KOPT-K1 (cell line): ENCODE results near the gene ENOX1.

ENCODE experiments used
- H3K27ac ChIP-seq: fragments of 200-600 bp; sonication (generic); 2 replicates; pipeline ENCODE4 v1.5.1; 2016; ENCODE audit warnings: antibody characterized with exemption, mild to moderate bottlenecking, low read depth, low read length; ENCODE audit not compliant: poor library complexity, severe bottlenecking
- H3K36me3 ChIP-seq: fragments of 200-600 bp; sonication (generic); 2 replicates; pipeline ENCODE4 v1.5.1; 2017; ENCODE audit warnings: antibody characterized with exemption, mild to moderate bottlenecking, low read length, moderate library complexity; ENCODE audit not compliant: insufficient read depth
- H3K9me3 ChIP-seq: fragments of 200-600 bp; sonication (generic); 2 replicates; pipeline ENCODE4 v1.5.1; 2017; ENCODE audit warnings: antibody characterized with exemption, low read length, mild to moderate bottlenecking; ENCODE audit not compliant: insufficient read depth, poor library complexity, severe bottlenecking

Gene ENOX1

GRCh38 chr13:43326100-43326499 is 460.7 kb downstream of the ENOX1 start:
- no peak overlapping the region for H3K27ac ChIP-seq
- H3K9me3 ChIP-seq = no peaks in the 10 kb centered on the region
- H3K36me3 ChIP-seq = no peaks in the 10 kb centered on the region

- Histone ChIP-seq H3K9me3 (no peaks in the 10 kb centered on the region), H3K27ac (no peak overlapping the region), H3K36me3 (no peaks in the 10 kb centered on the region)
These were observed 461.1 kb downstream of the ENOX1 start for GRCh38 chr13:43325636-43326035.

- no peak overlapping the region for H3K27ac ChIP-seq
- H3K9me3 ChIP-seq = no peaks in the 10 kb centered on the region
- no peaks in the 10 kb centered on the region for H3K36me3 ChIP-seq
These were observed 462.6 kb downstream of the ENOX1 start for GRCh38 chr13:43324129-43324528.

GRCh38 chr13:43319617-43320444 is 466.9 kb downstream of the ENOX1 start:
- Histone ChIP-seq H3K9me3 (no peaks in the 10 kb centered on the region), H3K27ac (no peak overlapping the region), H3K36me3 (no peaks in the 10 kb centered on the region)

GRCh38 chr13:43316946-43317353 is 469.8 kb downstream of the ENOX1 start:
- Histone ChIP-seq H3K27ac (no peak overlapping the region), H3K36me3 (no peaks in the 10 kb centered on the region), H3K9me3 (no peaks in the 10 kb centered on the region)

- H3K36me3 ChIP-seq = no peaks in the 10 kb centered on the region
- H3K9me3 ChIP-seq = no peaks in the 10 kb centered on the region
- H3K27ac ChIP-seq = no peak overlapping the region
These were observed 470.5 kb downstream of the ENOX1 start for GRCh38 chr13:43316281-43316680.

GRCh38 chr13:43315522-43315921 is 471.2 kb downstream of the ENOX1 start:
- no peaks in the 10 kb centered on the region for H3K36me3 ChIP-seq
- no peak overlapping the region for H3K27ac ChIP-seq
- no peaks in the 10 kb centered on the region for H3K9me3 ChIP-seq

- no peak overlapping the region for H3K27ac ChIP-seq
- H3K36me3 ChIP-seq = no peaks in the 10 kb centered on the region
- H3K9me3 ChIP-seq = no peaks in the 10 kb centered on the region
These were observed 477.5 kb downstream of the ENOX1 start for GRCh38 chr13:43309311-43309710.

- Histone ChIP-seq H3K27ac (no peak overlapping the region), H3K9me3 (no peaks in the 10 kb centered on the region), H3K36me3 (no peaks in the 10 kb centered on the region)
These were observed 478.8 kb downstream of the ENOX1 start for GRCh38 chr13:43307921-43308433.

GRCh38 chr13:43307221-43307920 is 479.4 kb downstream of the ENOX1 start:
- Histone ChIP-seq H3K9me3 (no peaks in the 10 kb centered on the region), H3K36me3 (no peaks in the 10 kb centered on the region), H3K27ac (no peak overlapping the region)

- H3K36me3 ChIP-seq = no peaks in the 10 kb centered on the region
- H3K9me3 ChIP-seq = no peaks in the 10 kb centered on the region
These were observed 480.4 kb downstream of the ENOX1 start for GRCh38 chr13:43306372-43306771.

GRCh38 chr13:43305416-43305815 is 481.4 kb downstream of the ENOX1 start:
- Histone ChIP-seq H3K9me3 (no peaks in the 10 kb centered on the region), H3K36me3 (no peaks in the 10 kb centered on the region), H3K27ac (no peak overlapping the region)

More at GRCh38 chr13:43306372-43306771, 480.4 kb downstream of the ENOX1 start:
- H3K27ac ChIP-seq = no peak overlapping the region

GRCh38 chr13:43304945-43305344 is 481.8 kb downstream of the ENOX1 start:
- H3K27ac ChIP-seq = no peak overlapping the region
- no peaks in the 10 kb centered on the region for H3K9me3 ChIP-seq
- no peaks in the 10 kb centered on the region for H3K36me3 ChIP-seq

- Histone ChIP-seq H3K9me3 (no peaks in the 10 kb centered on the region), H3K36me3 (no peaks in the 10 kb centered on the region), H3K27ac (no peak overlapping the region)
These were observed 482.3 kb downstream of the ENOX1 start for GRCh38 chr13:43304449-43304848.

- Histone ChIP-seq H3K36me3 (no peaks in the 10 kb centered on the region), H3K9me3 (no peaks in the 10 kb centered on the region), H3K27ac (no peak overlapping the region)
These were observed 483.6 kb downstream of the ENOX1 start for GRCh38 chr13:43303033-43303729.
